WTC11 (cell line): Measurements from ENCODE around the gene SNX32. TPM values are rescaled to one million over a fixed set of nuclear protein-coding genes. Genes with fewer than 3 reads are reported as not detected.
A peak's percentile ranks its signal among the peaks of the same experiment; 100 is the strongest.

ENCODE experiments used
- ATAC-seq: fragments of 200-7000 bp; cut with Tn5 transposase; 2 replicates; pipeline ENCODE4 v1.10.0; 2021; ENCODE audit warnings: mild to moderate bottlenecking, moderate library complexity
- CTCF ChIA-PET: fragments of 300-600 bp; sonication (Branson Sonifier 250); formaldehyde crosslinking; loops from one replicate; lab custom pipeline; 2021; ENCODE audit warnings: antibody characterized with exemption; lab: Charles Lee
- POLR2A ChIA-PET: fragments of 350-600 bp; sonication (Branson Sonifier 250); formaldehyde crosslinking; loops from one replicate; lab custom pipeline; 2021; ENCODE audit warnings: antibody characterized with exemption; lab: Charles Lee
- DNase-seq: peaks from one replicate; pipeline ENCODE4 v3.0.0; 2021; ENCODE audit warnings: low spot score
- H3K27ac Mint-ChIP-seq: 2 replicates; pipeline ENCODE4 v1.8.0; 2021; ENCODE audit warnings: mixed read lengths
- H3K27me3 Mint-ChIP-seq: 2 replicates; pipeline ENCODE4 v1.8.0; 2021; ENCODE audit warnings: low read depth, mild to moderate bottlenecking, moderate library complexity, mixed read lengths
- H3K36me3 Mint-ChIP-seq: 2 replicates; pipeline ENCODE4 v1.8.0; 2021; ENCODE audit warnings: mixed read lengths
- H3K4me1 Mint-ChIP-seq: 2 replicates; pipeline ENCODE4 v1.8.0; 2022; ENCODE audit warnings: mixed read lengths
- H3K4me3 Mint-ChIP-seq: 2 replicates; pipeline ENCODE4 v1.8.0; 2021; ENCODE audit warnings: mild to moderate bottlenecking, moderate library complexity, mixed read lengths
- H3K9me3 Mint-ChIP-seq: 2 replicates; pipeline ENCODE4 v1.8.0; 2021; ENCODE audit warnings: mixed read lengths
- CREB1 ChIP-seq: sonication (generic); formaldehyde crosslinking; IDR thresholded peaks from 2 replicates; pipeline ENCODE4 v1.8.0; 2023; ENCODE audit warnings: mild to moderate bottlenecking, missing genetic modification reagents
- EMX1 ChIP-seq: fragments of 250-450 bp; sonication (Bioruptor Pico); IDR thresholded peaks from 2 replicates; pipeline ENCODE4 v1.8.0; 2021; ENCODE audit warnings: mild to moderate bottlenecking
- FOXJ3 ChIP-seq: sonication (generic); formaldehyde crosslinking; IDR thresholded peaks from 2 replicates; pipeline ENCODE4 v1.9.0; 2021; ENCODE audit warnings: missing genetic modification reagents, mild to moderate bottlenecking, borderline replicate concordance
- FOXK1 ChIP-seq: sonication (generic); formaldehyde crosslinking; IDR thresholded peaks from 2 replicates; pipeline ENCODE4 v1.8.0; 2022; ENCODE audit warnings: mild to moderate bottlenecking, moderate library complexity, missing genetic modification reagents
- FOXP1 ChIP-seq: sonication (generic); formaldehyde crosslinking; IDR thresholded peaks from 2 replicates; pipeline ENCODE4 v1.8.0; 2022; ENCODE audit warnings: missing genetic modification reagents, mild to moderate bottlenecking, moderate library complexity, borderline replicate concordance
- GABPB1 ChIP-seq: sonication (generic); formaldehyde crosslinking; IDR thresholded peaks from 2 replicates; pipeline ENCODE4 v1.8.1; 2023; ENCODE audit warnings: mild to moderate bottlenecking, missing genetic modification reagents
- GTF2I ChIP-seq: fragments of 250-450 bp; sonication (Bioruptor Pico); conservative IDR thresholded peaks from 2 replicates; pipeline ENCODE4 v1.4.0; 2021; ENCODE audit warnings: mild to moderate bottlenecking
- KAT7 ChIP-seq: sonication (generic); formaldehyde crosslinking; IDR thresholded peaks from 2 replicates; pipeline ENCODE4 v1.8.1; 2023; ENCODE audit warnings: missing genetic modification reagents, mild to moderate bottlenecking, borderline replicate concordance
- NR1H2 ChIP-seq: sonication (generic); formaldehyde crosslinking; IDR thresholded peaks from 2 replicates; pipeline ENCODE4 v1.9.0; 2021; ENCODE audit warnings: mild to moderate bottlenecking, moderate library complexity, missing genetic modification reagents
- NR3C1 ChIP-seq: sonication (generic); formaldehyde crosslinking; conservative IDR thresholded peaks from 2 replicates; pipeline ENCODE4 v1.8.1; 2023; ENCODE audit warnings: low read depth, mild to moderate bottlenecking, missing genetic modification reagents
- OVOL2 ChIP-seq: fragments of 250-450 bp; sonication (Bioruptor Pico); IDR thresholded peaks from 2 replicates; pipeline ENCODE4 v1.9.0; 2021; ENCODE audit warnings: mild to moderate bottlenecking, borderline replicate concordance
- PRRX2 ChIP-seq: fragments of 250-450 bp; sonication (Bioruptor Pico); IDR thresholded peaks from 2 replicates; pipeline ENCODE4 v1.8.0; 2021; ENCODE audit warnings: mild to moderate bottlenecking
- SMAD3 ChIP-seq: sonication (generic); formaldehyde crosslinking; IDR thresholded peaks from 2 replicates; pipeline ENCODE4 v1.8.0; 2022; ENCODE audit warnings: missing genetic modification reagents, mild to moderate bottlenecking, borderline replicate concordance
- TP53 ChIP-seq: sonication (generic); formaldehyde crosslinking; IDR thresholded peaks from 2 replicates; pipeline ENCODE4 v1.8.1; 2023; ENCODE audit warnings: mild to moderate bottlenecking, missing genetic modification reagents
- ZNF121 ChIP-seq: sonication (generic); formaldehyde crosslinking; IDR thresholded peaks from 2 replicates; pipeline ENCODE4 v1.8.0; 2023; ENCODE audit warnings: missing genetic modification reagents
- ZNF232 ChIP-seq: sonication (generic); formaldehyde crosslinking; IDR thresholded peaks from 2 replicates; pipeline ENCODE4 v1.8.0; 2022; ENCODE audit warnings: mild to moderate bottlenecking, missing genetic modification reagents
- ZNF423 ChIP-seq: fragments of 250-450 bp; sonication (Bioruptor Pico); IDR thresholded peaks from 2 replicates; pipeline ENCODE4 v2.1.2; 2022; ENCODE audit warnings: mild to moderate bottlenecking, moderate library complexity
- total RNA-seq: library from RNA; stranded (reverse); gene quantifications from 3 replicates; pipeline ENCODE4 v1.2.3, GENCODE V29; 2021
- TF ChIP-seq, protein P1 (sequence below): sonication (generic); formaldehyde crosslinking; IDR thresholded peaks from 2 replicates; pipeline ENCODE4 v1.8.1; 2023; ENCODE audit warnings: mild to moderate bottlenecking, missing genetic modification reagents, borderline replicate concordance
- TF ChIP-seq, protein P2 (sequence below): sonication (generic); formaldehyde crosslinking; IDR thresholded peaks from 2 replicates; pipeline ENCODE4 v1.8.1; 2023; ENCODE audit warnings: mild to moderate bottlenecking, missing genetic modification reagents, moderate library complexity
- TF ChIP-seq, protein P3 (sequence below): sonication (generic); formaldehyde crosslinking; IDR thresholded peaks from 2 replicates; pipeline ENCODE4 v1.8.0; 2022; ENCODE audit warnings: mild to moderate bottlenecking, missing genetic modification reagents
- TF ChIP-seq, protein P4 (sequence below): sonication (generic); formaldehyde crosslinking; IDR thresholded peaks from 2 replicates; pipeline ENCODE4 v1.8.0; 2023; ENCODE audit warnings: mild to moderate bottlenecking, missing genetic modification reagents
- TF ChIP-seq, protein P5 (sequence below): sonication (generic); formaldehyde crosslinking; IDR thresholded peaks from 2 replicates; pipeline ENCODE4 v1.8.1; 2022; ENCODE audit warnings: mild to moderate bottlenecking, missing genetic modification reagents, moderate library complexity, borderline replicate concordance
- TF ChIP-seq, protein P6 (sequence below): sonication (generic); formaldehyde crosslinking; IDR thresholded peaks from 2 replicates; pipeline ENCODE4 v1.8.0; 2022; ENCODE audit warnings: mild to moderate bottlenecking, missing genetic modification reagents
- TF ChIP-seq, protein P7 (sequence below): sonication (generic); formaldehyde crosslinking; IDR thresholded peaks from 2 replicates; pipeline ENCODE4 v1.8.0; 2022; ENCODE audit warnings: mild to moderate bottlenecking, missing genetic modification reagents

SNX32 gene
- total RNA-seq, 1 experiment from 2014 or later = 2.9 TPM

DNA sequence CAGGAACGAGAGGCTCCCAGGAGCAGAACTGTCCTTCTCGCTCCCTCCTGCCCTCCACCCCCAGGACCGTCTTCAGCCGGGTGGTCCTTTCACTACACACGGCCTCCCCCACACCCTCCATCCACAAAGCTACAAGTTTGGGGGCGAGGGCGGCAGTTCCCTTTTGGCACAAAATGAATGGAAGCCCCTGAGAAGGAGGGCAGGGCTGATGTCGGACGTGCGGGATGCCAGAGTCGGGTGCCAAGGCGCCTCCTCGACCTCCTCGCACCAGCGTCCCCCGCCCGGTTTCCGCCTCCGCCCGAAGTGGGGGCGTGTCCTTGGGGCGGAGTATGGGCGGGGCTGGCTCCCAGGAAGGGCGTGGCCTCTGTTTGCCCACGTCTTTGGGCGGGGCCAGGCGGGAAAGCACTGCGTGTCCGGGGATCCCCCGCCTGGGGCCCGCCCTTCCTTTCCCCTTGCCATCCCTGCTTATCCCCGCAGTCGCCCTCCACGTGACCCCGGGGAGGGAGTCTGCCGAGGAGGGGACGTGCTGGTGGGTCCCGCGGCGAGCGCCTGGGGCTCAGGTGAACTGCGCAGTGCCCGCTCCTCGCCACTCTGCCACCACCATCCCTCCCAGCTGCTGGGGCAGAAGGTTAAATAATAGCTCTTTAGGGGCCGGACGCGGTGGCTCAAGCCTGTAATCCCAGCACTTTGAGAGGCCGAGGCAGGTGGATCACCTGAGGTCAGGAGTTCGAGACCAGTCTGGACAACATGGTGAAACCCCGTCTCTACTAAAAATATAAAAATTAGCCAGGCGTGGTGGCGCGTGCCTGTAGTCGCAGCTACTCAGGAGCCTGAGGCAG is 39.8 kb downstream of the SNX32 start:
- Mint-ChIP-seq H3K4me1 (peaks cover 2% of the 10 kb centered on the region; the same call in 1 of the 2 replicates), H3K27ac (no peak overlapping the region; the same call in 1 of the 2 replicates), H3K36me3 (no peaks in the 10 kb centered on the region), H3K4me3 (peak overlapping the region; percentile 88), H3K27me3 (peaks cover 55% of the 10 kb centered on the region), H3K9me3 (no peaks in the 10 kb centered on the region)
- CTCF ChIA-PET = interaction anchor here (0.7 to 1.8 kb wide), 8 partner anchors 11 to 149 kb away, joined by 3 to 41 read pairs (median 8); partner anchors contain the start of genes CCDC85B, FIBP and MUS81
- DNase-seq (peak; percentile 97), ATAC-seq (peak; percentile 84)
- POLR2A ChIA-PET = interaction anchor here (0.8 to 1.8 kb wide), 4 partner anchors 14 to 154 kb away, joined by 3 to 10 read pairs (median 4); partner anchors contain the start of genes CCDC85B, FIBP and MUS81
- TF ChIP-seq, protein P1, sequence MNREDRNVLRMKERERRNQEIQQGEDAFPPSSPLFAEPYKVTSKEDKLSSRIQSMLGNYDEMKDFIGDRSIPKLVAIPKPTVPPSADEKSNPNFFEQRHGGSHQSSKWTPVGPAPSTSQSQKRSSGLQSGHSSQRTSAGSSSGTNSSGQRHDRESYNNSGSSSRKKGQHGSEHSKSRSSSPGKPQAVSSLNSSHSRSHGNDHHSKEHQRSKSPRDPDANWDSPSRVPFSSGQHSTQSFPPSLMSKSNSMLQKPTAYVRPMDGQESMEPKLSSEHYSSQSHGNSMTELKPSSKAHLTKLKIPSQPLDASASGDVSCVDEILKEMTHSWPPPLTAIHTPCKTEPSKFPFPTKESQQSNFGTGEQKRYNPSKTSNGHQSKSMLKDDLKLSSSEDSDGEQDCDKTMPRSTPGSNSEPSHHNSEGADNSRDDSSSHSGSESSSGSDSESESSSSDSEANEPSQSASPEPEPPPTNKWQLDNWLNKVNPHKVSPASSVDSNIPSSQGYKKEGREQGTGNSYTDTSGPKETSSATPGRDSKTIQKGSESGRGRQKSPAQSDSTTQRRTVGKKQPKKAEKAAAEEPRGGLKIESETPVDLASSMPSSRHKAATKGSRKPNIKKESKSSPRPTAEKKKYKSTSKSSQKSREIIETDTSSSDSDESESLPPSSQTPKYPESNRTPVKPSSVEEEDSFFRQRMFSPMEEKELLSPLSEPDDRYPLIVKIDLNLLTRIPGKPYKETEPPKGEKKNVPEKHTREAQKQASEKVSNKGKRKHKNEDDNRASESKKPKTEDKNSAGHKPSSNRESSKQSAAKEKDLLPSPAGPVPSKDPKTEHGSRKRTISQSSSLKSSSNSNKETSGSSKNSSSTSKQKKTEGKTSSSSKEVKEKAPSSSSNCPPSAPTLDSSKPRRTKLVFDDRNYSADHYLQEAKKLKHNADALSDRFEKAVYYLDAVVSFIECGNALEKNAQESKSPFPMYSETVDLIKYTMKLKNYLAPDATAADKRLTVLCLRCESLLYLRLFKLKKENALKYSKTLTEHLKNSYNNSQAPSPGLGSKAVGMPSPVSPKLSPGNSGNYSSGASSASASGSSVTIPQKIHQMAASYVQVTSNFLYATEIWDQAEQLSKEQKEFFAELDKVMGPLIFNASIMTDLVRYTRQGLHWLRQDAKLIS (CRISPR knock-in tag) = no peak
- TF ChIP-seq NR3C1 (no peak), CREB1 (CRISPR knock-in tag) (no peak), FOXJ3 (no peak), GABPB1 (CRISPR knock-in tag) (peak; percentile 48; the same call in 1 of the 2 replicates), TP53 (no peak), KAT7 (no peak), OVOL2 (CRISPR knock-in tag) (no peak), GTF2I (CRISPR knock-in tag) (peak; percentile 80), SMAD3 (CRISPR knock-in tag) (no peak), FOXK1 (CRISPR knock-in tag) (peak; percentile 42; the same call in 1 of the 2 replicates), PRRX2 (CRISPR knock-in tag) (no peak), NR1H2 (CRISPR knock-in tag) (no peak), ZNF121 (peak; percentile 99), ZNF423 (peak; percentile 52; the same call in 1 of the 2 replicates), EMX1 (CRISPR knock-in tag) (no peak), FOXP1 (CRISPR knock-in tag) (peak; percentile 63; the same call in 1 of the 2 replicates), ZNF232 (CRISPR knock-in tag) (no peak)
- TF ChIP-seq, protein P2, sequence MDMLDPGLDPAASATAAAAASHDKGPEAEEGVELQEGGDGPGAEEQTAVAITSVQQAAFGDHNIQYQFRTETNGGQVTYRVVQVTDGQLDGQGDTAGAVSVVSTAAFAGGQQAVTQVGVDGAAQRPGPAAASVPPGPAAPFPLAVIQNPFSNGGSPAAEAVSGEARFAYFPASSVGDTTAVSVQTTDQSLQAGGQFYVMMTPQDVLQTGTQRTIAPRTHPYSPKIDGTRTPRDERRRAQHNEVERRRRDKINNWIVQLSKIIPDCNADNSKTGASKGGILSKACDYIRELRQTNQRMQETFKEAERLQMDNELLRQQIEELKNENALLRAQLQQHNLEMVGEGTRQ = peak; percentile 96
- TF ChIP-seq, protein P3, sequence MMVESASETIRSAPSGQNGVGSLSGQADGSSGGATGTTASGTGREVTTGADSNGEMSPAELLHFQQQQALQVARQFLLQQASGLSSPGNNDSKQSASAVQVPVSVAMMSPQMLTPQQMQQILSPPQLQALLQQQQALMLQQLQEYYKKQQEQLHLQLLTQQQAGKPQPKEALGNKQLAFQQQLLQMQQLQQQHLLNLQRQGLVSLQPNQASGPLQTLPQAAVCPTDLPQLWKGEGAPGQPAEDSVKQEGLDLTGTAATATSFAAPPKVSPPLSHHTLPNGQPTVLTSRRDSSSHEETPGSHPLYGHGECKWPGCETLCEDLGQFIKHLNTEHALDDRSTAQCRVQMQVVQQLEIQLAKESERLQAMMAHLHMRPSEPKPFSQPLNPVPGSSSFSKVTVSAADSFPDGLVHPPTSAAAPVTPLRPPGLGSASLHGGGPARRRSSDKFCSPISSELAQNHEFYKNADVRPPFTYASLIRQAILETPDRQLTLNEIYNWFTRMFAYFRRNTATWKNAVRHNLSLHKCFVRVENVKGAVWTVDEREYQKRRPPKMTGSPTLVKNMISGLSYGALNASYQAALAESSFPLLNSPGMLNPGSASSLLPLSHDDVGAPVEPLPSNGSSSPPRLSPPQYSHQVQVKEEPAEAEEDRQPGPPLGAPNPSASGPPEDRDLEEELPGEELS (CRISPR knock-in tag) = peak; percentile 43; the same call in 1 of the 2 replicates
- TF ChIP-seq, protein P4, sequence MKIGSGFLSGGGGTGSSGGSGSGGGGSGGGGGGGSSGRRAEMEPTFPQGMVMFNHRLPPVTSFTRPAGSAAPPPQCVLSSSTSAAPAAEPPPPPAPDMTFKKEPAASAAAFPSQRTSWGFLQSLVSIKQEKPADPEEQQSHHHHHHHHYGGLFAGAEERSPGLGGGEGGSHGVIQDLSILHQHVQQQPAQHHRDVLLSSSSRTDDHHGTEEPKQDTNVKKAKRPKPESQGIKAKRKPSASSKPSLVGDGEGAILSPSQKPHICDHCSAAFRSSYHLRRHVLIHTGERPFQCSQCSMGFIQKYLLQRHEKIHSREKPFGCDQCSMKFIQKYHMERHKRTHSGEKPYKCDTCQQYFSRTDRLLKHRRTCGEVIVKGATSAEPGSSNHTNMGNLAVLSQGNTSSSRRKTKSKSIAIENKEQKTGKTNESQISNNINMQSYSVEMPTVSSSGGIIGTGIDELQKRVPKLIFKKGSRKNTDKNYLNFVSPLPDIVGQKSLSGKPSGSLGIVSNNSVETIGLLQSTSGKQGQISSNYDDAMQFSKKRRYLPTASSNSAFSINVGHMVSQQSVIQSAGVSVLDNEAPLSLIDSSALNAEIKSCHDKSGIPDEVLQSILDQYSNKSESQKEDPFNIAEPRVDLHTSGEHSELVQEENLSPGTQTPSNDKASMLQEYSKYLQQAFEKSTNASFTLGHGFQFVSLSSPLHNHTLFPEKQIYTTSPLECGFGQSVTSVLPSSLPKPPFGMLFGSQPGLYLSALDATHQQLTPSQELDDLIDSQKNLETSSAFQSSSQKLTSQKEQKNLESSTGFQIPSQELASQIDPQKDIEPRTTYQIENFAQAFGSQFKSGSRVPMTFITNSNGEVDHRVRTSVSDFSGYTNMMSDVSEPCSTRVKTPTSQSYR = no peak
- TF ChIP-seq, protein P5, sequence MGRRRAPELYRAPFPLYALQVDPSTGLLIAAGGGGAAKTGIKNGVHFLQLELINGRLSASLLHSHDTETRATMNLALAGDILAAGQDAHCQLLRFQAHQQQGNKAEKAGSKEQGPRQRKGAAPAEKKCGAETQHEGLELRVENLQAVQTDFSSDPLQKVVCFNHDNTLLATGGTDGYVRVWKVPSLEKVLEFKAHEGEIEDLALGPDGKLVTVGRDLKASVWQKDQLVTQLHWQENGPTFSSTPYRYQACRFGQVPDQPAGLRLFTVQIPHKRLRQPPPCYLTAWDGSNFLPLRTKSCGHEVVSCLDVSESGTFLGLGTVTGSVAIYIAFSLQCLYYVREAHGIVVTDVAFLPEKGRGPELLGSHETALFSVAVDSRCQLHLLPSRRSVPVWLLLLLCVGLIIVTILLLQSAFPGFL (CRISPR knock-in tag) = no peak
- TF ChIP-seq, protein P6, sequence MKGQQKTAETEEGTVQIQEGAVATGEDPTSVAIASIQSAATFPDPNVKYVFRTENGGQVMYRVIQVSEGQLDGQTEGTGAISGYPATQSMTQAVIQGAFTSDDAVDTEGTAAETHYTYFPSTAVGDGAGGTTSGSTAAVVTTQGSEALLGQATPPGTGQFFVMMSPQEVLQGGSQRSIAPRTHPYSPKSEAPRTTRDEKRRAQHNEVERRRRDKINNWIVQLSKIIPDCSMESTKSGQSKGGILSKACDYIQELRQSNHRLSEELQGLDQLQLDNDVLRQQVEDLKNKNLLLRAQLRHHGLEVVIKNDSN = peak; percentile 96
- TF ChIP-seq, protein P7, sequence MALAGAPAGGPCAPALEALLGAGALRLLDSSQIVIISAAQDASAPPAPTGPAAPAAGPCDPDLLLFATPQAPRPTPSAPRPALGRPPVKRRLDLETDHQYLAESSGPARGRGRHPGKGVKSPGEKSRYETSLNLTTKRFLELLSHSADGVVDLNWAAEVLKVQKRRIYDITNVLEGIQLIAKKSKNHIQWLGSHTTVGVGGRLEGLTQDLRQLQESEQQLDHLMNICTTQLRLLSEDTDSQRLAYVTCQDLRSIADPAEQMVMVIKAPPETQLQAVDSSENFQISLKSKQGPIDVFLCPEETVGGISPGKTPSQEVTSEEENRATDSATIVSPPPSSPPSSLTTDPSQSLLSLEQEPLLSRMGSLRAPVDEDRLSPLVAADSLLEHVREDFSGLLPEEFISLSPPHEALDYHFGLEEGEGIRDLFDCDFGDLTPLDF (CRISPR knock-in tag) = no peak
